B cell (primary cell): ENCODE results near the gene NCAPG2. TPM values are rescaled to one million over a fixed set of nuclear protein-coding genes. Genes with fewer than 3 reads are reported as not detected.
A peak's percentile ranks its signal among the peaks of the same experiment; 100 is the strongest.
"Not testable (repeated sequence)": the region's sequence is repeated elsewhere in the genome, so short reads cannot be mapped to it uniquely, and the experiment has no call there.

ENCODE experiments used
- ATAC-seq: fragments of 200-7000 bp; cut with Tn5 transposase; one replicate; pipeline ENCODE4 v1.10.0; 2021; ENCODE audit warnings: low read depth, mild to moderate bottlenecking, moderate number of reproducible peaks, moderate library complexity
- CTCF ChIA-PET: fragments of 350-600 bp; sonication (Branson Sonifier 250); formaldehyde crosslinking; loops from one replicate; lab custom pipeline; 2021; ENCODE audit warnings: antibody characterized with exemption, inconsistent platforms; lab: Charles Lee
- POLR2A ChIA-PET: fragments of 350-600 bp; sonication (Branson Sonifier 250); formaldehyde crosslinking; loops from one replicate; lab custom pipeline; 2021; ENCODE audit warnings: antibody characterized with exemption; lab: Charles Lee
- DNase-seq: peaks from one replicate; pipeline ENCODE4 v3.0.0; 2013
- H2AFZ ChIP-seq: 2 replicates; pipeline ENCODE4 v1.6.1; 2012; ENCODE audit warnings: mild to moderate bottlenecking, low read depth, low read length; ENCODE audit not compliant: insufficient read depth, poor library complexity, severe bottlenecking
- H3K27ac ChIP-seq, 2 donors: 1 replicate in 1 of 2; 2 replicates in 1 of 2; pipeline ENCODE4 v1.5.1; 2012 to 2013; ENCODE audit warnings: low read length in 2 of 2, mild to moderate bottlenecking in 2 of 2, moderate library complexity in 1 of 2
- H3K27me3 ChIP-seq, 4 experiments: fragments of 200-600 bp in 1 of 4; sonication (generic) in 1 of 4; replicated peaks in 1 of 4; 1 replicate in 2 of 4; 2 replicates in 2 of 4; pipeline versions ENCODE4 v1.6.1 to v1.7.0; 2013 to 2016; ENCODE audit warnings: low read length in 3 of 4, mild to moderate bottlenecking in 2 of 4, mixed read lengths in 1 of 4, moderate library complexity in 1 of 4; ENCODE audit not compliant: insufficient read depth in 4 of 4, control insufficient read depth in 3 of 4; ENCODE audit errors: control extremely low read depth in 1 of 4
- H3K36me3 ChIP-seq, 2 experiments: replicated peaks in 1 of 2; 1 replicate in 1 of 2; 2 replicates in 1 of 2; pipeline versions ENCODE4 v1.6.1 to v1.7.1; 2013; ENCODE audit warnings: low read length in 1 of 2; ENCODE audit not compliant: insufficient read depth in 2 of 2, control insufficient read depth in 1 of 2; ENCODE audit errors: control extremely low read depth in 1 of 2, extremely low read depth in 1 of 2
- H3K4me1 ChIP-seq, 2 donors: fragments of 200-600 bp in 1 of 2; sonication (generic) in 1 of 2; 1 replicate in 1 of 2; 2 replicates in 1 of 2; pipeline versions ENCODE4 v1.5.1 to v1.6.1; 2013 to 2017; ENCODE audit warnings: low read length in 2 of 2; ENCODE audit not compliant: control insufficient read depth in 2 of 2, insufficient read depth in 2 of 2
- H3K4me2 ChIP-seq: replicated peaks from 2 replicates; pipeline ENCODE3; 2012; ENCODE audit warnings: mild to moderate bottlenecking, low read depth, low read length; ENCODE audit not compliant: poor library complexity, severe bottlenecking
- H3K4me3 ChIP-seq, 5 experiments: fragments of 200-600 bp in 1 of 5; sonication (generic) in 1 of 5; 1 replicate in 3 of 5; 2 replicates in 2 of 5; pipeline versions ENCODE4 v1.5.1 to v1.7.0; 2011 to 2016; ENCODE audit warnings: low read length in 4 of 5, mild to moderate bottlenecking in 4 of 5, low read depth in 2 of 5, control low read depth in 1 of 5, moderate library complexity in 1 of 5; ENCODE audit not compliant: insufficient read depth in 1 of 5; ENCODE audit errors: control extremely low read depth in 1 of 5, extremely low read depth in 1 of 5
- H3K79me2 ChIP-seq: fragments of 200-600 bp; sonication (generic); one replicate; pipeline ENCODE4 v1.6.0; 2016; ENCODE audit warnings: low read length; ENCODE audit not compliant: control insufficient read depth, insufficient read depth
- H3K9ac ChIP-seq: fragments of 200-600 bp; sonication (generic); 2 replicates; pipeline ENCODE4 v1.6.1; 2017; ENCODE audit warnings: mild to moderate bottlenecking, low read length, moderate library complexity
- H3K9me3 ChIP-seq, 3 donors: one replicate each; pipeline versions ENCODE4 v1.6.1 to v1.7.1; 2013; ENCODE audit warnings: low read length in 2 of 3; ENCODE audit not compliant: control insufficient read depth in 2 of 3, insufficient read depth in 1 of 3; ENCODE audit errors: control extremely low read depth in 1 of 3
- H4K20me1 ChIP-seq: 2 replicates; pipeline ENCODE4 v1.6.0; 2012; ENCODE audit warnings: mild to moderate bottlenecking, low read length; ENCODE audit not compliant: insufficient read depth, control insufficient read depth, poor library complexity, severe bottlenecking
- H3K27ac Mint-ChIP-seq: one replicate; pipeline ENCODE4 v1.8.0; 2021; ENCODE audit warnings: mixed read lengths
- H3K27me3 Mint-ChIP-seq: one replicate; pipeline ENCODE4 v1.8.0; 2021; ENCODE audit warnings: mixed read lengths
- H3K4me1 Mint-ChIP-seq: one replicate; pipeline ENCODE4 v1.8.0; 2021; ENCODE audit warnings: mixed read lengths
- H3K4me3 Mint-ChIP-seq: one replicate; pipeline ENCODE4 v1.8.0; 2021; ENCODE audit warnings: mixed read lengths
- H3K9me3 Mint-ChIP-seq: one replicate; pipeline ENCODE4 v1.8.0; 2022; ENCODE audit warnings: mixed read lengths; ENCODE audit not compliant: insufficient read depth
- EZH2 ChIP-seq: IDR thresholded peaks from 2 replicates; pipeline ENCODE4 v1.6.1; 2012; ENCODE audit warnings: borderline replicate concordance, low read depth, mild to moderate bottlenecking, moderate library complexity, low read length; ENCODE audit not compliant: insufficient read depth, poor library complexity, severe bottlenecking
- WGBS: methylation state at CpG from one replicate; pipeline ENCODE4 v1.1.5; 2013; ENCODE audit warnings: missing lambda C conversion rate; ENCODE audit not compliant: insufficient coverage; 5-methylcytosine and 5-hydroxymethylcytosine counted together
- intact Hi-C: fragments of 100-400 bp; cut with micrococcal nuclease; formaldehyde crosslinking; loops from one replicate; pipeline ENCODE4 v1.10.0; 2022
- polyA plus RNA-seq: library from polyadenylated mRNA; depleted of rRNA; stranded (reverse); fragments of >200 nt; gene quantifications from 2 replicates; pipeline ENCODE4 v1.2.3, GENCODE V29; 2012
- total RNA-seq, 2 donors: library from RNA; stranded (reverse); fragments of 120-200 nt in 1 of 2; gene quantifications; 1 replicate in 1 of 2; 2 replicates in 1 of 2; pipeline versions ENCODE4 v1.2.3 to v1.2.4, GENCODE V29; 2013 to 2022
- TF ChIP-seq, protein P1 (sequence below): fragments of 200-600 bp; IDR thresholded peaks from one replicate; pipeline ENCODE4 v1.8.0; 2022; ENCODE audit warnings: antibody characterized with exemption, mild to moderate bottlenecking

The NCAPG2 gene
- total and polyA plus RNA-seq, 2 donors (not counting 1 experiment from before 2014, with no cell fraction given), result 2.9 to 9.8 TPM

DNA sequence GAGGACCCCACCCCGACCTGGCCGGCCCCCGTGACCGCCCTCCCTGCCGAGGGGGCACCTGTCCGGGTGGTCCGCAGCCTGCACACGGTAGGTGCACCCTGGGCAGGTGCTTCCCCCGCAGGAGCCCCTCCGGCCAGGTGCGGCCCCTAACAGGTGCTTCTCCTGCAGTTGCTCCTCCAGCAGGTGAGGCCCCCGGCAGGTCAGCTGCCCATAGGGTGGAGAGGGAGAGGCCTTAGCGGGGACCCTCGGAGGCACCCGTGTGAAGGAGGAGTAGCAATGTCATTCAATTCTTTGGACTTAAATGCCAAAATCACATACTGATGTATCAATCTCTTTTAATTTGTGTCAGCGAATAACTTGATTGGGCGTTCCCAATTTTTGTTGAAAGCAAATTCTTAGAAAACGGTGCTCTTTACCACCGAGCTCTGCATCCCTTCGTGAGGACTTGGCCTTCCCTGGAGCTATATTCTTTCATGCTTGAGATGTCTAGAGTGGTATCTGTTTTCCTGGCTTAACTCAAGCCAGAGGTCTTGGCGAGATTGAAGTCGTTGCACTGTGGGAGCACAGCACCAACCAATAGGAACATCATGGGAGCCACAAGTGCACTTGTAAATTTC lies 738 bp upstream of the NCAPG2 start:
- H3K27ac ChIP-seq, result peak overlapping the region; percentile 36 to 85
- H3K9me3 ChIP-seq, result peaks cover 0 to 13% (median 5%) of the 10 kb centered on the region in 3 donors
- H2AFZ ChIP-seq, result peak overlapping the region; percentile 95
- POLR2A ChIA-PET, result interaction anchor here (0.6 to 1.4 kb wide), 4 partner anchors 124 to 1366 kb away, joined by 3 to 18 read pairs (median 4); partner anchors contain the start of gene ESYT2
- TF ChIP-seq, protein P1, sequence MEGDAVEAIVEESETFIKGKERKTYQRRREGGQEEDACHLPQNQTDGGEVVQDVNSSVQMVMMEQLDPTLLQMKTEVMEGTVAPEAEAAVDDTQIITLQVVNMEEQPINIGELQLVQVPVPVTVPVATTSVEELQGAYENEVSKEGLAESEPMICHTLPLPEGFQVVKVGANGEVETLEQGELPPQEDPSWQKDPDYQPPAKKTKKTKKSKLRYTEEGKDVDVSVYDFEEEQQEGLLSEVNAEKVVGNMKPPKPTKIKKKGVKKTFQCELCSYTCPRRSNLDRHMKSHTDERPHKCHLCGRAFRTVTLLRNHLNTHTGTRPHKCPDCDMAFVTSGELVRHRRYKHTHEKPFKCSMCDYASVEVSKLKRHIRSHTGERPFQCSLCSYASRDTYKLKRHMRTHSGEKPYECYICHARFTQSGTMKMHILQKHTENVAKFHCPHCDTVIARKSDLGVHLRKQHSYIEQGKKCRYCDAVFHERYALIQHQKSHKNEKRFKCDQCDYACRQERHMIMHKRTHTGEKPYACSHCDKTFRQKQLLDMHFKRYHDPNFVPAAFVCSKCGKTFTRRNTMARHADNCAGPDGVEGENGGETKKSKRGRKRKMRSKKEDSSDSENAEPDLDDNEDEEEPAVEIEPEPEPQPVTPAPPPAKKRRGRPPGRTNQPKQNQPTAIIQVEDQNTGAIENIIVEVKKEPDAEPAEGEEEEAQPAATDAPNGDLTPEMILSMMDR, result no peak
- no peak for TF ChIP-seq EZH2
- peak overlapping the region; percentile 94 for H3K4me2 ChIP-seq
- intact Hi-C loops, result loop anchor here (10.0 kb wide), 1 partner anchor 1811 kb away; the partner anchor contains the start of gene LMBR1
- H3K9ac ChIP-seq, result peak overlapping the region; percentile 92
- Mint-ChIP-seq H3K27me3 (no peaks in the 10 kb centered on the region), H3K4me1 (peaks cover 18% of the 10 kb centered on the region), H3K4me3 (peak overlapping the region; percentile 92), H3K9me3 (no peaks in the 10 kb centered on the region), H3K27ac (peak overlapping the region; percentile 53)
- under 1% methylated on average over 13 of the region's 22 CpGs for whole genome bisulfite sequencing
- ATAC-seq (no peak), DNase-seq (no peak)
- peaks cover 13% of the 10 kb centered on the region for H3K79me2 ChIP-seq
- peaks cover 6 to 12% of the 10 kb centered on the region in 2 donors for H3K4me1 ChIP-seq
- CTCF ChIA-PET, result interaction anchor here (1.1 to 2.0 kb wide), 5 partner anchors 9 to 272 kb away, joined by 3 to 8 read pairs (median 6); partner anchors contain the start of gene ESYT2
- H3K36me3 ChIP-seq, result no peaks in the 10 kb centered on the region
- peak overlapping the region; percentile 24 to 88 (median 81) for H3K4me3 ChIP-seq
- H3K27me3 ChIP-seq, result no peaks in the 10 kb centered on the region
- no peaks in the 10 kb centered on the region for H4K20me1 ChIP-seq

DNA sequence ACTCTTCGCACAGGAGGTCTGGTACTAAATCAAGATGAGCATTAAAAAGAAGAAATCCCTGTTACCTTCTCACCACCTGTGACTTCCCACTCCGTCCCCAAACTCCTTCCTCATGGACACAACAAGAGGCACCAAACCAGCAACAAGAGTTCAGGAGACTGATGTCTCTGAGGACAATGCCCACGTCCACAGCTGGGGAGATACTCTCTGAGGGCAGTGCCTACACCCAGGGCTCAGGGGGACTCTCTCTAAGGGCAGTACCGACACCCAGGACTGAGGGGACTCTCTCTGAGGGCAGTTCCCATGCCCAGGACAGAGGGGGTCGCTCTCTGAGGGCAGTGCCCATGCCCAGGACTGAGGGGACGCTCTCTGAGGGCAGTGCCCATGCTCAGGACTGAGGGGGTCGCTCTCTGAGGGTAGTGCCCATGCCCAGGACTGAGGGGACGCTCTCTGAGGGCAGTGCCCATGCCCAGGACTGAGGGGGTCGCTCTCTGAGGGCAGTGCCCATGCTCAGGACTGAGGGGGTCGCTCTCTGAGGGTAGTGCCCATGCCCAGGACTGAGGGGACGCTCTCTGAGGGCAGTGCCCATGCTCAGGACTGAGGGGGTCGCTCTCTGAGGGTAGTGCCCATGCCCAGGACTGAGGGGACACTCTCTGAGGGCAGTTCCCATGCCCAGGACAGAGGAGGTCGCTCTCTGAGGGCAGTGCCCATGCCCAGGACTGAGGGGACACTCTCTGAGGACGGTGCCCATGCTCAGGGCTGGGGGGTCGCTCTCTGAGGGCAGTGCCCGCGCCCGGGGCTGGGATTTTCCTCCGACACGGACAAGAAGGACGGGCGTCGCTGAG lies 703 bp downstream of the NCAPG2 start:
- peaks cover 0 to 12% (median 5%) of the 10 kb centered on the region in 3 donors for H3K9me3 ChIP-seq
- not testable (repeated sequence) for H3K36me3 ChIP-seq, ATAC-seq, H3K27me3 ChIP-seq, H3K27me3 Mint-ChIP-seq, H4K20me1 ChIP-seq, H3K9me3 Mint-ChIP-seq, DNase-seq
- H3K4me3 ChIP-seq, result peak overlapping the region; percentile 4 to 88 (median 81)
- peaks cover 6 to 12% of the 10 kb centered on the region in 2 donors for H3K4me1 ChIP-seq
- H3K9ac ChIP-seq, result peak overlapping the region; percentile 92
- peaks cover 13% of the 10 kb centered on the region for H3K79me2 ChIP-seq
- 19% methylated on average over 22 of the region's 23 CpGs for WGBS
- Mint-ChIP-seq H3K4me3 (peak overlapping the region; percentile 92), H3K27ac (peak overlapping the region; percentile 32), H3K4me1 (peaks cover 16% of the 10 kb centered on the region)
- ChIA-PET CTCF (interaction anchor here (1.1 to 2.0 kb wide), 4 partner anchors 8 to 273 kb away, joined by 6 to 8 read pairs (median 7); partner anchors contain the start of gene ESYT2), POLR2A (interaction anchor here (0.6 to 1.4 kb wide), 2 partner anchors 123 to 126 kb away, joined by 3 to 5 read pairs; partner anchors contain the start of gene ESYT2)
- intact Hi-C loops, result loop anchor here (1.0 to 10.0 kb wide), 3 partner anchors 125 to 1809 kb away; partner anchors contain the start of genes DYNC2I1, ESYT2 and LMBR1
- peak overlapping the region; percentile 12 to 85 for H3K27ac ChIP-seq
- peak overlapping the region; percentile 94 for H3K4me2 ChIP-seq
- H2AFZ ChIP-seq, result peak overlapping the region; percentile 95
